Endothelial cell (in vitro differentiated cells): ENCODE results near the gene SEMA3F. TPM values are rescaled to one million over a fixed set of nuclear protein-coding genes. Genes with fewer than 3 reads are reported as not detected.

Experiments used
- DNase-seq: peaks from one replicate; pipeline ENCODE4 v3.0.0; 2021; ENCODE audit warnings: low spot score
- H3K27ac Mint-ChIP-seq: one replicate; pipeline ENCODE4 v1.8.0; 2021; ENCODE audit warnings: mixed read lengths, inconsistent platforms; ENCODE audit not compliant: unreplicated experiment
- H3K27me3 Mint-ChIP-seq: one replicate; pipeline ENCODE4 v1.8.0; 2021; ENCODE audit warnings: mild to moderate bottlenecking, moderate library complexity, mixed read lengths, inconsistent platforms; ENCODE audit not compliant: unreplicated experiment
- H3K36me3 Mint-ChIP-seq: one replicate; pipeline ENCODE4 v1.8.0; 2021; ENCODE audit warnings: mild to moderate bottlenecking, low read depth, mixed read lengths, inconsistent platforms; ENCODE audit not compliant: unreplicated experiment
- H3K4me1 Mint-ChIP-seq: one replicate; pipeline ENCODE4 v1.8.0; 2021; ENCODE audit warnings: mild to moderate bottlenecking, mixed read lengths, inconsistent platforms; ENCODE audit not compliant: unreplicated experiment
- H3K4me3 Mint-ChIP-seq: one replicate; pipeline ENCODE4 v1.8.0; 2021; ENCODE audit warnings: mild to moderate bottlenecking, mixed read lengths, inconsistent platforms; ENCODE audit not compliant: unreplicated experiment
- H3K9me3 Mint-ChIP-seq: one replicate; pipeline ENCODE4 v1.8.0; 2021; ENCODE audit warnings: mixed read lengths, inconsistent platforms; ENCODE audit not compliant: unreplicated experiment
- total RNA-seq: library from RNA; stranded (reverse); fragmentation: NEBNext Ultra II Directional; extraction: Animal tissue kit (Norgen Biotek cat#: 25700); gene quantifications from one replicate; pipeline ENCODE4 v1.2.1, GENCODE V29; 2021; ENCODE audit not compliant: unreplicated experiment
- TF ChIP-seq, protein P1 (sequence below): fragments of 200-600 bp; sonication (generic); IDR thresholded peaks from one replicate; pipeline ENCODE4 v1.5.0; 2021; ENCODE audit warnings: antibody characterized with exemption; ENCODE audit not compliant: unreplicated experiment

Gene SEMA3F
- total RNA-seq, 1 donor from 2014 or later: 21.3 TPM

DNA sequence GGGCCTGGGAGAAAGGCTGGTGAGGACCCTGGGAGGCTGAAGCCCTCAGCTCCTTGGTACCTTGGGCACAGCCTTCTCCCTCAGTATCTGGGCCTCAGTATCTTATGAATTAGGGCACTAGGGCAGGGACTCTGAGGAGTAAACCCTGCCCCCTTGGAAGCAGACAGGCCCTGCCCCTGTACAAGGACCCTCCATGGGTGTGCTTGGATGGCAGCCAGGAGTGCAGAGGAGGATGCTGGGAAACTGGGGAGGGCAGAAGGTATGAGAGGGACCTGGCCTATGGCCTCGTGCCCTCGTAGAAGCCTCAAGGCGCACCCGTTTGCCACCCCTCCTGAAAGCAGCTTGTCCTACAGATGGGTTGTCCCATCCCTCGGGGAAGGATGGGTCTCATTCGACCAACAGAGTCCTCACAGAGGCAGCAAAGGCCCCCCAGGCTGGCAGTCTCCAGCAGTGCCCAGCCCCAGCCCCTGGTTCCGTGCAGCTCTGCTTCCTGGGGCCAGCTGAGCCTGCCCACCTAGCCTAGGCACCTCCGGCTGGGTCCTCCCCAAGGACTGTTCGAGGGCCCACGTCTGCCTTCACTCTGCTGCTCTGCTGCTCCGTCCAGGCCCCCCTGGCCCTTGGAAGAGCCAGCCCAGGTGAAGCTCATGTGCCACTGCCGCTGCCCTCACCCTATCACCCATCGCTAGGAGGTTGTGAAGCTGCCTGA is 15.3 kb upstream of the SEMA3F start:
- TF ChIP-seq, protein P1, sequence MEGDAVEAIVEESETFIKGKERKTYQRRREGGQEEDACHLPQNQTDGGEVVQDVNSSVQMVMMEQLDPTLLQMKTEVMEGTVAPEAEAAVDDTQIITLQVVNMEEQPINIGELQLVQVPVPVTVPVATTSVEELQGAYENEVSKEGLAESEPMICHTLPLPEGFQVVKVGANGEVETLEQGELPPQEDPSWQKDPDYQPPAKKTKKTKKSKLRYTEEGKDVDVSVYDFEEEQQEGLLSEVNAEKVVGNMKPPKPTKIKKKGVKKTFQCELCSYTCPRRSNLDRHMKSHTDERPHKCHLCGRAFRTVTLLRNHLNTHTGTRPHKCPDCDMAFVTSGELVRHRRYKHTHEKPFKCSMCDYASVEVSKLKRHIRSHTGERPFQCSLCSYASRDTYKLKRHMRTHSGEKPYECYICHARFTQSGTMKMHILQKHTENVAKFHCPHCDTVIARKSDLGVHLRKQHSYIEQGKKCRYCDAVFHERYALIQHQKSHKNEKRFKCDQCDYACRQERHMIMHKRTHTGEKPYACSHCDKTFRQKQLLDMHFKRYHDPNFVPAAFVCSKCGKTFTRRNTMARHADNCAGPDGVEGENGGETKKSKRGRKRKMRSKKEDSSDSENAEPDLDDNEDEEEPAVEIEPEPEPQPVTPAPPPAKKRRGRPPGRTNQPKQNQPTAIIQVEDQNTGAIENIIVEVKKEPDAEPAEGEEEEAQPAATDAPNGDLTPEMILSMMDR: no peak
- Mint-ChIP-seq H3K36me3 (peaks cover 3% of the 10 kb centered on the region), H3K4me1 (peaks cover 22% of the 10 kb centered on the region), H3K27me3 (peaks cover 13% of the 10 kb centered on the region), H3K27ac (no peak overlapping the region), H3K4me3 (no peak overlapping the region), H3K9me3 (no peaks in the 10 kb centered on the region)
- DNase-seq: no peak

DNA sequence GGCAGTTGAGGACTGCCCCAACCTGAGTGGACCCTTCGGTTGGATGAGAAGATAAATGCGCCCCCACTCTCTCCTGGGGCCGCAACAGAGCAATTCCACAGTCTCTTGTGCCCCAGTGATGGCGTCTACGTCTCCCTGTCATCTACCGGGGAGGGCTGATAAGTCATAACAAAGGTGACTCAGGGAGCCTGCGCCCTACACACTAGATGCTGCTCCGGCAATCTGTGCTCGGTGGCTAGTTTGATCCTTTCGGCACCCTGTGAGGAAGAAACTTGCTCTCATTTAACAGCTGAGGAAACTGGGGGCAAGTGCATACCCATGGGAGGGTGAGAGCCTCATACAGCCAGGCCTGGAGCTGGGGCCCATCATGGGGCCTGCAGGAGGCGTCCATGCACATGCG is 14.1 kb upstream of the SEMA3F start:
- H3K36me3 Mint-ChIP-seq: peaks cover 3% of the 10 kb centered on the region
- DNase-seq: no peak
- TF ChIP-seq, protein P1: no peak
- H3K9me3 Mint-ChIP-seq: no peaks in the 10 kb centered on the region
- H3K27ac Mint-ChIP-seq: no peak overlapping the region
- peaks cover 22% of the 10 kb centered on the region for H3K4me1 Mint-ChIP-seq
- no peak overlapping the region for H3K4me3 Mint-ChIP-seq
- H3K27me3 Mint-ChIP-seq: peaks cover 14% of the 10 kb centered on the region

DNA sequence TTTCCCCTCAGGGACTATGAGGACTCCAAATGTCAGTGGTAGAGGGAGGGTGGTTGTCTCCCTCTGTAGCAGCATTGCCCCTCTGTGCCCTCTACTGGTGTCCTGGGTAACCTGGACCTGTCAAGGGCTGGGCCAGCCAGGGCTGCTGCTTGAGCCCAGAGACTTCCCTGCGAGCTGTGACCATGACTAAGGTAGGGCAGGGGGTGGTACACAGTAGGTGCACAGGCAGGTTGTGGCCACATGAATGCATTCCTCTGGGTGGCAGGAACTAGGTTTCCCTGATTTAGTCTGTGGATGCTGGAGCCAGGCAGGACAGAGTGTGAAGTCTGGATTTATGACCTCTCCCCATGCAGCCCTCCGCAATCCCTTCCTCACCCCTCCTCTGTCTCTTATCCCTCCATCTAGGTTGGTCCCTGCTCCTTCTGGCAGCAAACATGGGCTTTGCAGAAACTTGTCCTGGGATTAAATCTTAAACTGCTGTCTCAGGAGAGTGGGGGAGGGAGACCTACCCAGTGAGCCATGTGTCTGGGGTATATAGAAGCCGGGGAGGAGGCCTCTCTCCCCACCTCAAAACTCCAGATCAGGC is 8.7 kb upstream of the SEMA3F start:
- TF ChIP-seq, protein P1: no peak
- H3K27me3 Mint-ChIP-seq: peaks cover 12% of the 10 kb centered on the region
- peaks cover 3% of the 10 kb centered on the region for H3K36me3 Mint-ChIP-seq
- no peaks in the 10 kb centered on the region for H3K9me3 Mint-ChIP-seq
- no peak overlapping the region for H3K27ac Mint-ChIP-seq
- DNase-seq: no peak
- no peak overlapping the region for H3K4me3 Mint-ChIP-seq
- peaks cover 2% of the 10 kb centered on the region for H3K4me1 Mint-ChIP-seq

DNA sequence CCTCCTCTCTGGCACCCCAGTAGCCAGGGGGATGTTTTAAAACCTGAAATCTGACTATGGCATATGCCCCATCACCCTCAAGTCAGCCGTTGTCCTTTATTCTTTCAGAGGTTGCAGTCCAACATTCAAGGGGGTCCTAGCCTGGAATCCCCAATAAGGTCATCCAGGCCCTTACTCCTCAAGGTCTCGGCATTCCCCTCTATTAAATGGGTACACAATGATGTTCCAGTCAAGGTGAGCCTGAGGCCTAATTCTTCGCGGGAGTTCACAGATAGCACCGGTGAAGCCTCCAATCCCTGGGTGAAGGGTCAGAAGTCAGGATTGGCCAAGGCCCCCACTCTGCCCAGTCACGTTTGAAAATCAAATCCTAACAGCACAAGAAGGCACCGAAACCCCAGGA is 8.1 kb upstream of the SEMA3F start:
- H3K9me3 Mint-ChIP-seq: no peaks in the 10 kb centered on the region
- TF ChIP-seq, protein P1: no peak
- peaks cover 8% of the 10 kb centered on the region for H3K27me3 Mint-ChIP-seq
- H3K4me3 Mint-ChIP-seq: no peak overlapping the region
- H3K36me3 Mint-ChIP-seq: no peaks in the 10 kb centered on the region
- no peak overlapping the region for H3K27ac Mint-ChIP-seq
- DNase-seq: no peak
- peaks cover 2% of the 10 kb centered on the region for H3K4me1 Mint-ChIP-seq

DNA sequence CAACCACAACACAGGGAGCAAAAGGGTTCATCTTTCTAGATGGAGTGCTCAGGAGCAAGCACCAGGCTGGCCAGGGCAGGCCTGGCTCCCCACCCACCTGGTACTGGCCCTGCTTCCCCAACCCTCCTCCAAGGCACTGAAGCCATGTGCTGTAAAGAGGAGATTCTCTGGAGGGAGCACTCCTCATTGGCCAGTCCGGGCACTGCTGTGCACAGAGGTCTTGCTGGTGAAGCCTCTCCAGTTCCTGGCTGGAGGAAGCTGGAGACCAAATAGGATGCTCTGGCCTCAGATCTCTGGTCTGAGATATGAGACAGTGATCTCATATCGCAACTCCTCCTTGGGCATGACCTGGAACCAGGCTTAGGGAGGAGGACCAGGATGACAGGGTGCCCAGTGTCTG is 7.7 kb upstream of the SEMA3F start:
- H3K9me3 Mint-ChIP-seq: no peaks in the 10 kb centered on the region
- no peak for DNase-seq
- H3K27me3 Mint-ChIP-seq: peaks cover 8% of the 10 kb centered on the region
- TF ChIP-seq, protein P1: no peak
- no peak overlapping the region for H3K4me3 Mint-ChIP-seq
- no peaks in the 10 kb centered on the region for H3K36me3 Mint-ChIP-seq
- no peak overlapping the region for H3K27ac Mint-ChIP-seq
- H3K4me1 Mint-ChIP-seq: peaks cover under 1% of the 10 kb centered on the region
